COLO829 (cell line): ENCODE measurements around the gene SF3B2.
"Not testable (repeated sequence)": the region's sequence is repeated elsewhere in the genome, so short reads cannot be mapped to it uniquely, and the experiment has no call there.

Experiments used
- DNase-seq: peaks from one replicate; pipeline ENCODE4 v3.0.0; 2012; ENCODE audit warnings: low spot score

Gene SF3B2

DNA sequence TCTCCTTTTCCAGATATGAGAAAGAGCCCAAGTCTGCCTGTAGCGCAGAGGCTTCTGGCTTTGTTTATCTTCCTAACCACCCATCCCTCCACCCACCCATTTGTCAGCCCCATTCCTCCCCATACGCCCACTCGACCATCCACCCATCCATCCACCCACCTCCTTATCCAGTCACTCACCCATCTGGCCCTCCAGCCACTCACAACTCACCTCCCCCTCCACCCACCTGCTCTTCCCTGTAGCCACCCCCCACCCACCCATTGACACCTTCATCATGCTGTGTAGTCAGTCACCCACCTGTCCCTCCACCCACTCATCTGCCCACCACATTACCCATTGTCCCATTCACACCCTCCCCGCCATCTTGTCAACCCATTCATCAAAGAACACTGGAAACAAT lies 34.8 kb upstream of the SF3B2 start:
- no peak for DNase-seq

DNA sequence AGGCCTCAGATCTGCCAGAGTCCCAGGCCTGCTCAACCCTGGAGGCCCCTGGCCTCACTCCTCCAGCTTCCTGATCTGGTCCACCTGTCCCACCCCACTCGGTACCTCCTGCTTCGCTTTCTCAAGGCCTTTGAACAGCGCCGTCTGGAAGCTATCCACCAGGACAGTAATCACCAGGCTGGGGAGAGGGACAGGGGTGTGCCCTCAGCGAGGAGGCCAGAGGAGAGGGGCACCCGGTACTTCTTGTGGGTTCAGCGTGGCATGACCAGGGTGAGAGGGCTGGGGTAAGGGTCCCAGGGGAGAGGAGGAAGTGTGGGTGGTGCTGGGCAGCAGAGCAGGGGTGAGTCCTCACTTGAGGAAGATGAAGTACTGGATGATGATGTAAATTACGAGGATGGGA lies 32.0 kb upstream of the SF3B2 start:
- DNase-seq: no peak

DNA sequence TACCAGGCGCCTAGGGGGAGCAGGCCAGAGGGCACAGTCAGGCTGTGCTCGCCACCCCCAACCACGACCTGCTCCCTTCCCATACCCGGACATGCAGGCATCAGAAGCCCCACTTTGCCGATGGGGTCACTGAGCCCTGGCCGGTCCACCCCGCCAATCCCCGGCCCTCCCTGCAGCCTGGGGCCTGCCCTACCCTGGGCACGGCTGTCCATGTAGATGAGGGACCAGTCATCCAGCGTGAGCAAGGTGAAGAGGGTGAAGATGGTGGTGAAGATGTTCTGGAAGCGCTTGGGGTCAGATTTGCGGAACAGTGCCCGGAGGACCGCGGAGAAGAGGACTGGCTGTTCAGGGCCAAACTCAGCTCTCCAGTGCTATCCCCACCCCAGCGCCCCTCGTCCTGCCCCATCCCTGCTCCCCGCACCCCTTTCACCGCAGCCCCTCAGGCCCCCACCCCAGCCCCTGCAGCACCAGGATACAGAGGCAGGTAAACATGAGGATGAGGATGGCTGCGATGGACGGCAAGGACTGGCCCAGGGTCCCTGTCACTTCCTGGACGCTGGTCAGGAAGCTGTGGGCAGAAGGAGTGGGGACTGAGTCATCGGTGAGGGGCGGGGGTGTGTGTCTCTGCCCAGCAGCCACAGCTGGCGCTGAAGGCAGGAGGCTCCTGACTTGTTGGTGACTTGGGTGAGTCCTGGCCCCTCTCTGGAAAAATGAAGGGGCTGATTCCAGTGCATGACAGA lies 31.4 kb upstream of the SF3B2 start:
- peak; percentile 58 for DNase-seq

DNA sequence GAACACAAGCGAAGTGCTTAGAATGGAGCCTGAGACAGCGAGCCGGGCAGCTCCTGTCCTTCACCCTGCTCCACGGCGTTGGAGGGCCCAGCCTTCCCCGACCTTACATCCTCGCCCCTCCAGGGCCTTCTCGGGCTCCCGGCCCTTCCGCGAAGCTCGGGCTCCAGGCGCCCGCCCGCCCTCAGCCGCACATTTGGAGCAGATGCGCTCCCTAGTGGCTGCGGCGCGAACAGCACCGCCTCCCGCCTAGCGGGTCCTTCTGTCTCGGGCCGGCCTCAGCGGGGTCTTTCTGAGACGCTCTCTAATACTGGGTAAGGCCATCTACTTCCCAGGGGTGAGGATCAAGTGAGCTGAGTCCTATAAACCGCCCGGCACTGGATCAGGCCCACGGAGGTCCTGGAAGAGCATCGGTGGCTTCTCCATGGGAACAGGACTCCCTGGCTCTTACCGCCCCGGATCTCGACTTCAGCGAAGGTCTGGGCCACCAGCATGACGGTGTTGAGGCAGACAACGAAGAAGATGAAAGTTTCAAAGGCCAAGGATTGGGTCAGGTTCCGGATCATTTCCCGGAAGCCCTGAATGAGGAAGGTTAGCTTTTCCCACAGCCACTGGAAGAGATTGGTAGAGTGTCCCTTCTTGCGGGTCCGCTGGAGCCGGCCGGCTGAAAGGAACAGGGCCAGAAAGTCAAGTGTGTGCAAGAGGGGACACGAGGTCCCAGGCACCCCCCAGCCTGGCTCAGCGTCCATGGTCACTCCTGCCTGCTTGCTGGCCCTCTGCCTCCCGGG lies 29.6 kb upstream of the SF3B2 start:
- peak; percentile 59 for DNase-seq

DNA sequence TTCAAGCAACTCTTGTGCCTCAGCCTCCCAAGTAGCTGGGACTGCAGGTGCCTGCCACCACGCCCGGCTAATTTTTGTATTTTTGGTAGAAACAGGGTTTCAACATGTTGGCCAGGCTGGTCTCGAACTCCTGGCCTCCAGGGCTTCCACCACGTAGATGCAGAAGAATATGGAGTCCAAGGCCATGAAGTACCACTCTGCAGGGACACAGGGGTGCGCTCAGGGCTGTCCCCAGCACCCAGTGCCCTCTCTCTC lies 29.1 kb upstream of the SF3B2 start:
- DNase-seq: not testable (repeated sequence)

DNA sequence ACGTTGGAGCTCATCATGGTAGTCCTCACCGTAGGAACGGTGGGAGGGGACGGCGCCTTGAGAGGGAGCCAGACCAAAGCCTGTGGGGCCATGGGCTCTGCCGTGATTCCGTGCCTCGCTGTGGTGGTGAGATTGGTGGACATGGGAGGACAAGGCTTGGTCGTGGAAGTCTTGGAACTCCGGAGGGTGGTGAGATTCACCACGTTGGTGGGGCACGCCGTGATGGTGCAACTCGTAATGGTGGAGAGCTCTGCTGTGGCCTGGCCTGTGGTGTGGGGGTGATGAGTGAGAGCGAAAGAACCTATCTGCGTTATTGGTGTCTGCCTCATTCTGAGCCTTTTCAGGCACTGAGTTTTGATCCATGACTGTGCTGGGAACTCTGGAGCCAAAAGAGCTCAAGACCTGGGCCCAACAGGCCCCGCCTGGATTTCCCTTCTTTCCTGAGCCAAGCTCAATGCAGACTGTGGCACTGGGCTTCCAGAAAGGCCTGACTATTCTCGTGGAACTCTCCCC lies 26.1 kb upstream of the SF3B2 start, which contains the start of gene CATSPER1:
Gene CATSPER1 (minus strand): TSS at position 463 of the 513 bp plus-strand sequence. CDS start 100 bp downstream, at position 363.
- DNase-seq: no peak

DNA sequence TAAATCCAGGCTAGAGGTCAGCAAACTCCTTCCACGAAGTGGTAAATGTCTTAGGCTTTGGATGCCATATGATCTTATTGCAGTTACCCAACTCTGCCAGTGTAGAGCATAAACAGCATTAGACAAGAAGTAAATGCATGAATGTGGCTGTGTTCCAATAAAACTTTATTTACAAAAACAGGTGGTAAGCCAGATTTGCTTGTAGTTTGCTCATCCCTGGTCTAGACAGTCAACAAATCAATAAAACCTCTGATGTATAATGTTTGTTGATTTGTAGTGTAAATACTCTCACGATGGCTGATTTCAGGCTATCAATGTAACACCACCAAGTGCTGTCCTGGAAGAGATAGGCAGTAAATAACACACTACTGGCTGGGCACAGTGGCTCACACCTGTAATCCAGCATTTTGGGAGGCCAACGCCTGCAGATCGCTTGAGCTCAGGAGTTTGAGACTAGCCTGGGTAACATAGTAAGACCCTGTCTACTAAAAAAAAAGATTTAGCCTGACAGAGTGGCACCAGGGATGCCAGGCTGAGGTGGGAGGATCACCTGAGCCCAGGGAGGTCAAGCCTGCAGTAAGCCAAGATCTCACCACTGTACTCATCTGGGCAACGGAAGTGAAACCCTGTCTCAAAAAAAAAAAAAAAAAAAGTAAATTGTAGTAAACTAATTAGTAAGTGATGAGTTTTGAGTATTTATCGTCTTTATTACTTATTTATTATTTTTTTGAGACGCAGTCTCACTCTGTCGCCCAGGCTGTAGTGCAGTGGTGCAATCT lies 19.0 kb upstream of the SF3B2 start:
- no peak for DNase-seq

DNA sequence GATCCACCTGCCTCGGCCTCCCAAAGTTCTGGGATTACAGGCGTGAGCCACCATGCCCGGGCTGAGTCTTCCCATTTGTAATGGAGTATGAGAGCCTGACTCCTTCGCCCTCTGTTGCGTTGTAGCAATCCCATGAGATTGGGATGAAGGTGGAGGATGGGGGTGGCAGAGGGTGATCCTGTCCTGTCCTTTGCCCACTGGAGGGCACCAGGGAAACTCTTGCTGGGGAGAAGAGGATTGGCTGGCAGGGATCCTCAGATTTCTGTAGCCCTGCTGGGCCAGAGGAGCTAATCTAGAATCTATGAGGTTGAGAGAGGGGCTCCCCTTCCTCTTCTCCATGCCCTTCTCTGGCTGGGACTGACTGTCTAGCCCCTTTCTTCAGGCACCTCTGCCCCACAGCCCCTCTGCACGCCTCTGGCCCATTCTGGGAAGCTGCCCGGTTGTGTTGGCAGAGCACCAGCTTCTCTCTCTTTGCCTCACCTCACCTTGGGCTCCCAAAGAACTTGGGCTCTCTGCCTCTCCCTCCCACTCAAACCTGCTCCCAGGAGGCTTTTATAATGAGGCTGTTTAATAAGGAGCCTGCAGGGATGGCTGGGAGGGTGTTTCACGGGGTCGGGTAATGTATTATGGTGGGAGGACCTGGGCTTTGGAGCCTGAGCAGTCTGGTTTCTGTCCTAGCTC lies 16.4 kb upstream of the SF3B2 start:
- no peak for DNase-seq

DNA sequence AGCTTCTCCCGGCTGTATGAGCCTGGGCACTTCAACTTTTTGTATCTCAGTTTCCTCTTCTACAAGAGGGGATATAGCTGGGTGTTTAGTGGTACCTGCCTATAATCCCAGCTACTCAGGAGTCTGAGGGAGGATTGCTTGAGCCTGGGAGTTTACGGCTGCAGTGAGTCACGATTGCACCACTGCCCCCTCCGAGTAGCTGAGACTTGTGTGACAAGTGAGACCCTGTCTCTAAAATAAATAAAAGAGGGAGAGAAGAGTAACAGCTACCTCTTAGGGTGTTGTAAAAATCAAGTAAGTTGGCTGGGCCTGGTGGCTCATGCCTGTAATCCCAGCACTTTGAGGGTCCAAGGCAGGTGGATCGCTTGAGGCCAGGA lies 15.8 kb upstream of the SF3B2 start:
- DNase-seq: no peak

DNA sequence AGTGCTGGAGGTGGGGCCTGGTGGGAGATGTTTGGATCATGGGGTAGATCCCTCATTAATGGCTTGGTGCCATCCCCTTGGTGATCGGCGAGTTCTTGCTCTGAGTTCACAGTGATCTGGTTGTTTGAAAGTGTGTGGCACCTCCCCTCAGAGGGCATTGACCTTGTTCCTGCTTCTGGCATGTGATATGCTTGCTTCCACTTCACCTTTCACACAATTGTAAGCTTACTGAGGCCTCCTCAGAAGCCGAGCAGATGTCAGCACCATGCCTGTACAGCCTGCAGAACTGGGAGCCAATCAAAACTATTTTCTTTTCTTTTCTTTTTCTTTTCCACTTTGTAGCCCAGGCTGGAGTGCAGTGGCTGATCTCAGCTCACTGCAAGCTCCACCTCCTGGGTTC lies 14.8 kb upstream of the SF3B2 start:
- DNase-seq: no peak

DNA sequence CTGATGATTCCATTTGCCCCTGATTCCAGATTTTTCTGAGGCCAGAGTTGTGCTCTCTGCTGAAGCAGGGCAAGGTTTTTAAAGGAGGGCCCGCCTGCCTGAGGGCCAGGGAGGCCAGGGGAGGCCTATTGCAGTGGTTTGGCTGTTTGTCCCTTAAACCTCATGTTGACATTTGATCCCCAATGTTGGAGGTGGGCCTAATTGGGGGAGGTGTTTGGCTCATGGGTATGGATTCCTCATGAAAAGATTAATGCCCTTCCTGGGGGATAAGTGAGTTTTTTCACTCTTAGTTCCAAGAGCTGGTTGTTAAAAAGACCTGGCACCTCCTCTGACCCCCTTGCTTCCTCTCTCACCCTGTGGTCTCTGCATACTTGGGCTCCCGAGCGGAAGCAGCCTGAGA lies 12.4 kb upstream of the SF3B2 start:
- DNase-seq: no peak

DNA sequence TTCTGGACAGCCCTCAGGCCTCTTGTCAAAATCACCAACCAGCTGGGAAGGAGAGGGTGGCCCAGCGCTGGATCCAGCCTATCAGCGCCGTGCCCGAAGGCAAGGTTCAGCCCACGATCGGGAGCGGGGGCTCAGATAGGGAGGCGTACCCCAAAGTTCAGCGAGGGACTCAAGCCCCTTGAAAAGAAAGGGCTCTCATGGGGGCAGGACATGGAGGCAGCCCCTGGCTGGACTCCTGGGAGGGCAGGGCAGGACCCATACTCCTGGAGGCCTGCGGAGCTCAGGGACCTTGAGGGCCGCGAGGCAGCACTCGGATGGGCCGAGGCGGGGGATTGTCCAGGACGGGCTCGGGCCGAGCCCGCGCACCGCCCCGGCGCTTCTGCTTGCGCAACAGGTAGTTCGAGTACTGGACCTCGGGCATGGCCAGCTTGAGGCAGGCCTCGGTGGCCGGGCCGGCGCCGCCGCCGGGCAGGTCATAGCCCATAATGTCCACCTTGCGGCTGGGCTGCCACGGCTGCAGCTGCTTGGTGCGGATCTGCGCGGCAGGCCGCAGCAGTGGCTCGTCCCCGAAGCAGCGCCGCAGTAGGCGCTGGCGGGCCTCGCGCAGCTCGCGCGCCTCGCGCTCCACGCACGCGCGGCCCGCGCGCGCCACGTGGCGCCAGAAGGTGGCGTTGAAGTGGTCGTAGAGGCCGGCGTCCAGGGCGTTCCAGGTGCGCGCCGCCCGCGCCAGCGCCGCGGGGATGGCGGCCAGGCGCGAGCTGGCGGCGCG lies 9.8 kb upstream of the SF3B2 start:
- no peak for DNase-seq

DNA sequence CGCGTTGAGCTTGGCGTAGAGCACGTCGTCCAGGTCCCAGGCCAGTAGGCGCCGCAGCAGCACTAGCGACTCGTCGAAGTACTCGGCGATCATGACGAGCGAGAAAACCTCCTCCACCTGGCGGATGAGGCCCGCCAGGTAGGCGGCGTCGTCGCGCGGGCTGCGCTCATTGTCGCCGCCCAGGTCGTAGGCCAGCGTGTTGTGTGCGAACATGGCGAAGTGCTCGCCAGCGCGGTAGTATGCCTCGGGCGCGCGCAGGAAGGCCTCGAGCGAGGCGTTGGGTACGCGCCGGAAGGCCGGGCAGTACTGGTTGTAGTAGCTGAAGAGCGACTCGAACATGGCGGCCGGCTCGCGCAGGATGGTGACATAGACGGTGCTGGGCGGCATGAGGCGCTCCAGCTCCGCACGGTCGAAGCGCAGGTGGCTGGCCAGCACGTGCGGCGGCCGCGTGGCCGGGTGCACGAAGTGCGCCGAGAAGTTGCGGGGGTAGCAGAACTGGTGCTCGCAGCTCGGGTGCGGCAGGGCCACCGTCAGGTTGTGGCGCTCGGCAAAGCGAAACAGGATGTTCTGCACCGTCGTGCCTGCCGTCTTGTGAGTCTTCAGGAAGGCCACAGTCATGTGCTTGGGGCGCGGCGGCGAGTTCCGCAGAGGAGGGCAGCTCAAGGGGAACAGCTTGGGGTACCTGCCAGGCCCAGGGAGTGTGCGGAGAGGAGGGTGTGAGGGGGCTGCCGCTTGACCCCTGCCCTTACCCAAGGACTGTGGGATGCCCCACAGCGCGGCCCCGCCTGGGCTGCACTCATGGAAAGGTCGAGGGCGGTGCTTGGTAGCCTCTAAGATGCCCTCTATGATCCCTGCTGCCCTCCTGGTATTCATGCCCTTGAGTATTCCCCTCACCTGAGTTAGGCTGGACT lies 8.9 kb upstream of the SF3B2 start:
- no peak for DNase-seq

DNA sequence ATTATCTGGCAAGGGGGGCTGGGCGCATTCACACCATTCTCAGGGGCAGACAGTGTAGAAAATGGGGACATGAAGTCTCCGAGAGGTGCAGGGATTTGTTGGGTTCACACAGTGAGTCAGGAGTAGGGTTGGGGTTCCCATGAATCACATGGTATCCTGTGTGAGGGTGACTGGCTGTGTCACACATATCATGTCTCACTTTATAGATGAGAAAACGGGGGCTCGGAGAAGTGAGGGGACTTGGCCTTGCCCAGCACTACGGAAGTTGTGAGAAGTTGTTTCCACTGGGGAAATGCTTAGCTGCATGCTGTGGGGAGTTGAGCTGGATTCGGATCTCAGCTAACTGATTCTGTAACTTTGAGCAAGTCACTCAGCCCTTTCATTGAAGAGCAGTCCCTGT lies 7.4 kb upstream of the SF3B2 start:
- no peak for DNase-seq

DNA sequence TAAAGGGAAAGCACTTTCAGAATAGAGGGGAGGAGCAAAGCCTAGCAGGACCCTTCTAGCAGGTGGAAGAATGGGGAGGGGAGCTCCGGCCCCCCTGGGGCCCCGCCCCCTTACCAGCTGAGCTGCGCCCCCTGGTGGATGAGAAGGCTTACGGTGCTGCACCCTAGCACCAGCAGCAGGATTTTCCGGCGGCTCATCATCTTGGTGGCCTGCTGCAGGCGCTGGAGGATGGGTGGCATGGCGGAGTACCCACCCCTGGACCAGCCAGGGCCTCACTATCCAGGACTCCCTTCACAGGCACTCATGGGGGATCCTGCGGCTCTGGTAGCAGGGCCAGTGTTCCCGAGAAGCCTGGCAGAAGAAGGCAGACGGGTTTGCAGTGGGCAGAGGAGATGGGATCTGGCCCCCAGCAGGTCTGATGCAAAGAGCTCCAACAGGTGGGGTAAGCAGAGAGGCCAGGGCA lies 7.0 kb upstream of the SF3B2 start:
- DNase-seq: peak; percentile 73

DNA sequence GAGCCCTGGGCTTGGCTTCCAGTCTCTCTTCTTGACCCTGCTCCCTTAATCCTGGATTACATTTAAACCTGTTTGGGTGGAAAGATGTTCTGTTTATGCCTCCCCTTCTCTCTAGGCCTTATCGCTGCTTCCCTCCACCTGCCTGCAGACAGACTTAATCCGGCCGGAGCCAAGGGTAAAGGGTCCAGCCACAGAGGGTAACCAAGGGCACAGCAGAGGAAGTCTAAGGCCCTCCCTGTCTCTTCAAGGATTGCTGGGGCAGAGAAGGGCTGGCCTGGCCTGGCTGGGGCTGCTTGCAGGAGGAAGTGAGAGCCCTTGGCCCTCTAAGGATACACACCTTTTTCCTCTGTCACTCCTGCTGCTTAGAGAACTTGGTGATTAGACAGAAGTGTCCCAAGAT lies 5.3 kb upstream of the SF3B2 start:
- DNase-seq: no peak

DNA sequence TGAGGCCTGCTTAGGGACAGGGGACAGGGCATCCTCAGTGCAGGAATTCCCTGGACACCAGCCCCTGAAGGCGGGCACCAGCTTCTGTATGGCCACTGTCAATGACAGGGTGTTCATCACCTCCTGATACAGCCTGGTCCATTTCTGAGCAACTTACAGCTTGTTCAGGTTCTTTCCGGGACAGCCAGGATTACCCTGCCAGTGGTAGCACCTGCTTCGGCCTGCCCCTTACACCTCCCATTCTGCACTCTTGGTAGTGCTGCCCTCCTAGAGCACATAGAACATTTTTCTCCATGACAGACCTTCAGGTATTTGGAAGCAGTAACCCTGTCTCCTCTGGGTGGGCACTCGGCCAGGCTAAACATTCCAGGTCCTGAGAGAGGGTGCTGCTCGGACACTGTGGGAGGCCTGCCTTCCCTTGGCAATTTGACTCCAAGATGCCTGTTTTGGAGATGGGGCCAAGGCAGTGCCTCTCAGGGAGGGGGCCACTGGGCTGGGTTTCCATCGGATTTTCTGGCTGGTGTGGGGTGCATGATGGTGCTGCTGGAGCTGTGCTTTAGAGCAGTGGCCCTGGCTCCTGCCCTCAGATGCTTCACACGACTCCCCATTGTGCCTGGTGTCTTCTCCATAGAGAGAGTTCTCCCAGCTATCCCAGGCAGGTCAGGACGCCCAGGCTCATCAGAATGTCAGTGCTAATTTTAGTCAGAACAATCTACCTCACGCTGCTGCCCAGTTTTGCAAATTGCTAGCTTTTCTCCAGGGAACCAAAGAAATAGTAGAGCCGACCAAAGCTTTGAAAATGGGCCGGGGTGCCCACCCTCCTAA lies 4.4 kb upstream of the SF3B2 start:
- DNase-seq: no peak

DNA sequence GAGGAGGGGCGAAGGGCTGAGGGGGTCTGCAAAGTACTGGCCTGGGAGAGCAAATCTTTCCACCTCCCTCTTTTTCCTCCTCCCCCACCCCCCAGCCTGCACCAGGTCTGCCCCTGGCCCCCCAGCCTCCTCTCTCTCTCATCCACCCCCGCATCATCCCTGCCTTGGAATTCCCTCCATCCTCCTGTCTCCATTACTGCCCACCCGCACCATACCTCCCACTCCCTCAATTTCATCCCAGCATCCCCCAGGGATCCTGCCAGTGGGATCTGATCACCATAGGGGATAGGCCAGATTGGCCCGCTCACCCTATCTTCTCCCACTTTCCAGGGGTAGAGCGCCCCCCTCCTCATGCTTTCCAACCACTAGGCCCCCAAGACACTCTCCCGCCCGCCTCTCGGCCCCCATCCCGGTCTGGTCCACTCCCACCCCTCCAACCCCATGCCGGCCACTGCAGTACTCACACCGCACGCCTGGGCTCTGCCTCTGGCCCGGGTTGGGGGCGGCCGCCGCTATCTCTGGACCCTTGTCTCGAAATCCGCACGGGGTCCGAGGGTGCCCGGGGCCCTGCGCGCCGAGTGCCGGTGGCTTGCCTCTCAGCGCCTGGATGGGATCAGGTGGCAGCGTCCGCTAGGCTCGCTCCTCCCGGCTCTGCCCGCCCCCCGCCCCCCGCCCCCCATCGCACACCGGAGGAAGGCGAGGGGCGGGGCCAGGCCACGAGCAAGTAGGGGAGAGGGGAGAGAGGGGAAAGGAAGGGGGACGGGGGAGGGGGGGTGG lies 3.4 kb upstream of the SF3B2 start, which contains the start of gene GAL3ST3:
Gene GAL3ST3 (minus strand): TSS at position 615 of the 777 bp plus-strand sequence. CDS start 3,746 bp downstream, outside the sequence.
- no peak for DNase-seq
